Measurements from ENCODE around the gene TBC1D5. TPM values are rescaled to one million over a fixed set of nuclear protein-coding genes. Genes with fewer than 3 reads are reported as not detected.
A peak's percentile ranks its signal among the peaks of the same experiment; 100 is the strongest.
"Not testable (repeated sequence)": the region's sequence is repeated elsewhere in the genome, so short reads cannot be mapped to it uniquely, and the experiment has no call there.

The TBC1D5 gene
- total RNA-seq, 1 donor from 2014 or later = 67.1 TPM

GRCh38 chr3:17507480-17507879 is 235.0 kb downstream of the TBC1D5 start:
- Histone ChIP-seq H3K4me3 (ENCODE audit: low read depth, low read length) (no peak overlapping the region), H3K27me3 (ENCODE audit: control insufficient read depth, insufficient read depth, low read length) (no peaks in the 10 kb centered on the region), H3K36me3 (ENCODE audit: control insufficient read depth, insufficient read depth, low read length) (no peaks in the 10 kb centered on the region)
- FAIRE-seq = no peak
- no peak for DNase-seq (ENCODE audit: low read depth)
- TF ChIP-seq CTCF (IDR thresholded peaks at IDR 0.05; ENCODE audit: insufficient read depth, low read length, severe bottlenecking) = no peak

DNA sequence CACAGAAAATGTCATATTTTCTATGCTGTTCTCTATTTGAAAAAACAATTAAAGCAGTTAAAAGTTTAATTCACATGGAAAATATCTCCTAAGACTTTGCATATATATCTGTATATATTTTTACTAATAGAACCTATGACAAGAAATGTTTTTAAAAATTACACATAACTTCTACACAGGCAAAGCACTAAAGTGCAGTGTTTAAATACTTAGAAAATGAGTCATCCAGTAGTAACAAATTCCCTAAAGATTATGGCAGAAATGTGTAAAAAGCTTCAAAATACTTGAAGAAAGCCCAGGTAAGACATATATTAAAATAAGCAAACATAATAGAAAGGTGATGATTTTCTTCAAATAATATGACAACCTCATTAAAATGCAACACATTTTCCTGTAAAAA is 236.6 kb downstream of the TBC1D5 start:
- no peak for TF ChIP-seq CTCF (IDR thresholded peaks at IDR 0.05; ENCODE audit: insufficient read depth, low read length, severe bottlenecking)
- DNase-seq (ENCODE audit: low read depth) (peak; percentile 17), FAIRE-seq (no peak)
- Histone ChIP-seq H3K4me3 (ENCODE audit: low read depth, low read length) (no peak overlapping the region), H3K27me3 (ENCODE audit: control insufficient read depth, insufficient read depth, low read length) (no peaks in the 10 kb centered on the region), H3K36me3 (ENCODE audit: control insufficient read depth, insufficient read depth, low read length) (no peaks in the 10 kb centered on the region)

- no peak for TF ChIP-seq CTCF (IDR thresholded peaks at IDR 0.05; ENCODE audit: insufficient read depth, low read length, severe bottlenecking)
- DNase-seq (ENCODE audit: low read depth) = no peak
- H3K36me3 ChIP-seq (ENCODE audit: control insufficient read depth, insufficient read depth, low read length) = no peaks in the 10 kb centered on the region
- H3K27me3 ChIP-seq (ENCODE audit: control insufficient read depth, insufficient read depth, low read length) = no peaks in the 10 kb centered on the region
- no peak overlapping the region for H3K4me3 ChIP-seq (ENCODE audit: low read depth, low read length)
- FAIRE-seq = no peak
Observed at GRCh38 chr3:17501745-17502144, 240.7 kb downstream of the TBC1D5 start.

GRCh38 chr3:17500618-17501017 is 241.8 kb downstream of the TBC1D5 start:
- Histone ChIP-seq H3K4me3 (ENCODE audit: low read depth, low read length) (no peak overlapping the region), H3K27me3 (ENCODE audit: control insufficient read depth, insufficient read depth, low read length) (no peaks in the 10 kb centered on the region), H3K36me3 (ENCODE audit: control insufficient read depth, insufficient read depth, low read length) (no peaks in the 10 kb centered on the region)
- FAIRE-seq (no peak), DNase-seq (ENCODE audit: low read depth) (peak; percentile 65)
- no peak for TF ChIP-seq CTCF (IDR thresholded peaks at IDR 0.05; ENCODE audit: insufficient read depth, low read length, severe bottlenecking)

- peaks cover 1% of the 10 kb centered on the region for H3K36me3 ChIP-seq (ENCODE audit: control insufficient read depth, insufficient read depth, low read length)
- H3K4me3 ChIP-seq (ENCODE audit: low read depth, low read length) = no peak overlapping the region
- DNase-seq (ENCODE audit: low read depth) (no peak), FAIRE-seq (no peak)
- no peaks in the 10 kb centered on the region for H3K27me3 ChIP-seq (ENCODE audit: control insufficient read depth, insufficient read depth, low read length)
- TF ChIP-seq CTCF (IDR thresholded peaks at IDR 0.05; ENCODE audit: insufficient read depth, low read length, severe bottlenecking) = no peak
Observed at GRCh38 chr3:17494117-17494809, 248.2 kb downstream of the TBC1D5 start.

DNA sequence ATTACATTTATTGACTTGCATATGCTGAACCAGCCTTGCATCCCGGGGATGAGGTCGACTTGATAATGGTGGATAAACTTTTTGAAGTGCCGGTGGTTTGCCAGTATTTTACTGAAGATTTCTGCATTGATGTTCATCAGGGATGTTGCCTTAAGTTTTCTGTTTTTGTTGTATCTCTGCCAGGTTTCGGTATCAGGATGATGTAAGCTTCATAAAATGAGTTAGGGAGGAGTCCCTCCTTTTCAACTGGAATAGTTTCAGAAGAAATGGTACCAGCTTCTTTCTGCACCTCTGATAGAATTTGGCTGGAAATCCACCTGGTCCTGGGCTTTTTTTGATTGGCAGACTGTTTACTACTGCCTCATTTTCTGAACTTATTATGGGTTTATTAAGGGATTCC is 250.8 kb downstream of the TBC1D5 start:
- Histone ChIP-seq H3K27me3 (ENCODE audit: control insufficient read depth, insufficient read depth, low read length) (no peaks in the 10 kb centered on the region), H3K36me3 (ENCODE audit: control insufficient read depth, insufficient read depth, low read length) (peaks cover 1% of the 10 kb centered on the region), H3K4me3 (ENCODE audit: low read depth, low read length) (no peak overlapping the region)
- FAIRE-seq = no peak
- TF ChIP-seq CTCF (IDR thresholded peaks at IDR 0.05; ENCODE audit: insufficient read depth, low read length, severe bottlenecking) = no peak
- DNase-seq (ENCODE audit: low read depth) = peak; percentile 66

DNA sequence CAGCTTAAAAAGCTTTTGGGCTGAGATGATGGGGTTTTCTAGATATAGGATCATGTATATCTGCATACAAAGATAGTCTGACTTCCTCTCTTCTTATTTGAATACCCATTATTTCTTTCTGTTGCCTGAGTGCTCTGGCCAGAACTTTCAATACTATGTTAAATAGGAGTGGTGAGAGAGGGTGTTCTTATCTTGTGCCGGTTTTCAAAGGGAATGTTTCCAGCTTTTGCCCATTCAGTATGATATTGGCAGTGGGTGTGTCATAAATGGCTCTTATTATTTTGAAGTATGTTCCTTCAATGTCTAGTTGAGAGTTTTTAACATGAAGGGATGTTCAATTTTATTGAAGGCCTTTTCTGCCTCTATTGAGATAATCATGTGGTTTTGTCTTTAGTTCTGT is 251.2 kb downstream of the TBC1D5 start:
- H3K27me3 ChIP-seq (ENCODE audit: control insufficient read depth, insufficient read depth, low read length); FAIRE-seq; H3K4me3 ChIP-seq (ENCODE audit: low read depth, low read length); DNase-seq (ENCODE audit: low read depth); H3K36me3 ChIP-seq (ENCODE audit: control insufficient read depth, insufficient read depth, low read length): not testable (repeated sequence)

Measured in bronchial epithelial cell (primary cell).